Heart left ventricle (tissue), 16 donors: ENCODE data around the gene RPL35. TPM values are rescaled to one million over a fixed set of nuclear protein-coding genes. Genes with fewer than 3 reads are reported as not detected.

ENCODE experiments used
- ATAC-seq, 4 donors: fragments of 200-7000 bp; cut with Tn5 transposase; one replicate each; pipeline ENCODE4 v1.9.1; 2020 to 2022; ENCODE audit warnings: moderate library complexity in 4 of 4, mild to moderate bottlenecking in 3 of 4, moderate number of reproducible peaks in 1 of 4
- DNase-seq, 5 donors: peaks; one replicate each; pipeline ENCODE4 v3.0.0-alpha.2; 2020
- H3K27ac ChIP-seq, 12 donors: fragments of 200-600 bp; sonication (generic) in 4 of 12; one replicate each; pipeline versions ENCODE4 v1.5.0 to v1.8.0; 2016 to 2022; ENCODE audit warnings: mild to moderate bottlenecking in 2 of 12
- H3K27me3 ChIP-seq, 9 donors: fragments of 200-600 bp; sonication (generic) in 2 of 9; one replicate each; pipeline versions ENCODE4 v1.5.1 to v1.8.0; 2016 to 2022; ENCODE audit warnings: mild to moderate bottlenecking in 3 of 9
- H3K36me3 ChIP-seq, 9 donors: fragments of 200-600 bp; sonication (generic) in 2 of 9; one replicate each; pipeline versions ENCODE4 v1.5.0 to v1.8.0; 2018 to 2022; ENCODE audit warnings: mild to moderate bottlenecking in 2 of 9
- H3K4me1 ChIP-seq, 12 donors: fragments of 200-600 bp; sonication (generic) in 4 of 12; one replicate each; pipeline versions ENCODE4 v1.5.0 to v1.8.0; 2016 to 2022; ENCODE audit warnings: mild to moderate bottlenecking in 3 of 12
- H3K4me3 ChIP-seq, 12 donors: fragments of 200-600 bp; sonication (generic) in 4 of 12; one replicate each; pipeline versions ENCODE4 v1.5.0 to v1.8.0; 2017 to 2022; ENCODE audit warnings: mild to moderate bottlenecking in 9 of 12, moderate library complexity in 4 of 12
- H3K9me3 ChIP-seq, 12 donors: fragments of 200-600 bp; sonication (generic) in 4 of 12; one replicate each; pipeline versions ENCODE4 v1.5.0 to v1.8.0; 2016 to 2022; ENCODE audit warnings: mild to moderate bottlenecking in 1 of 12
- CTCF ChIP-seq, 12 donors: fragments of 200-600 bp; sonication (generic) in 4 of 12; IDR thresholded peaks; one replicate each; pipeline versions ENCODE4 v1.5.0 to v1.8.0; 2018 to 2022; ENCODE audit warnings: antibody characterized with exemption in 12 of 12, mild to moderate bottlenecking in 5 of 12
- POLR2A ChIP-seq, 2 donors: fragments of 450-650 bp; IDR thresholded peaks; one replicate each; pipeline ENCODE4 v1.6.1; 2017; ENCODE audit warnings: antibody characterized with exemption in 2 of 2, mild to moderate bottlenecking in 2 of 2, moderate library complexity in 2 of 2
- WGBS, 4 donors: extraction: QIAGEN DNeasy Blood & Tissue Kit in 2 of 4; methylation state at CpG; one replicate each; pipeline versions ENCODE4 v1.1.5 to v1.1.7; 2013 to 2018; 5-methylcytosine and 5-hydroxymethylcytosine counted together
- intact Hi-C, 10 donors: fragments of 100-400 bp; cut with DNase I; formaldehyde crosslinking; loops; one replicate each; pipeline versions ENCODE4 v1.11.1 to v1.14.2; 2022
- long read RNA-seq, 3 donors: library from polyadenylated mRNA; unstranded; transcript quantifications; one replicate each; pipeline ENCODE4 v2.0.0, GENCODE V29; 2020 to 2021
- polyA plus RNA-seq, 2 donors: library from polyadenylated mRNA; stranded (reverse); fragments of 200-250 nt; gene quantifications; one replicate each; pipeline ENCODE4 v1.2.3, GENCODE V29; 2013
- total RNA-seq, 9 donors: library from RNA; depleted of rRNA in 2 of 9; stranded (reverse); fragments of >200 nt in 2 of 9; fragmentation: NEBNext Ultra II Directional in 3 of 9; extraction: Animal tissue kit (Norgen Biotek cat#: 25700) in 3 of 9; gene quantifications; one replicate each; pipeline versions ENCODE4 v1.1.0 to v1.2.4, GENCODE V29; 2016 to 2023
- donor health status: ischemic (EF 13 %, LVEDD 7.1; RV severe dilation, severe dysfunction).
- donor health status: healthy with polysubstance abuse.
- donor health status: DM: no; HTN: yes; CAD: no.
- donor health status: DM: no; HTN: no; CAD: no.
- donor health status: ischemic (EF 25% LVEDD 6.9; RV normal size, moderate dysfunction).
- donor health status: ischemic (EF 25% LVEDD 5.7; RV mildly dilated, moderate dysfunction).
- donor health status: healthy.
- donor health status: DM: yes; HTN: yes; CAD: no.
- donor health status: ischemic (EF 35%, LVEDD 5.7; RV mildly dilated, moderate dysfunction).
- donor health status: nonischemic (EF 11% LVEDD 7.7; RV severe dilation, severe dysfunction).
- donor health status: DM: yes; HTN: yes; CAD: no.
- donor health status: PGD.
- donor health status: ischemic (EF 29% LVEDD 5.4; RV normal size, mild dysfunction).
- donor health status: nonischemic (EF 23%, LVEDD 6.1; RV moderate dilation, normal function).

Gene RPL35
- total RNA-seq (1,000 to 10,000 TPM in 3 of 9 donors, 100 to 1,000 TPM in 6; 600 to 1,072 (median 736) TPM), polyA plus RNA-seq (1,000 to 10,000 TPM; 2,555 to 3,054 TPM)
- long read RNA-seq, donor 1, transcript RPL35-201 (4 exons, 455 nt): major isoform, 236 of 270 reads
- long read RNA-seq, donor 1, transcript RPL35-203 (3 exons, 785 nt): minor isoform, 19 of 270 reads
- long read RNA-seq, donor 1, partial matches to known transcripts: 14 of 270 reads
- long read RNA-seq, donor 1, other reads (novel, unspliced or antisense): 1 of 270 reads
- long read RNA-seq, donor 2, transcript RPL35-203 (3 exons, 785 nt): minor isoform, 12 of 145 reads
- long read RNA-seq, donor 2, transcript RPL35-201 (4 exons, 455 nt): major isoform, 116 of 145 reads
- long read RNA-seq, donor 2, partial matches to known transcripts: 16 of 145 reads
- long read RNA-seq, donor 2, other reads (novel, unspliced or antisense): 1 of 145 reads
- long read RNA-seq, donor 3, transcript RPL35-201 (4 exons, 455 nt): major isoform, 305 of 350 reads
- long read RNA-seq, donor 3, transcript RPL35-203 (3 exons, 785 nt): minor isoform, 23 of 350 reads
- long read RNA-seq, donor 3, partial matches to known transcripts: 20 of 350 reads
- long read RNA-seq, donor 3, other reads (novel, unspliced or antisense): 2 of 350 reads

DNA sequence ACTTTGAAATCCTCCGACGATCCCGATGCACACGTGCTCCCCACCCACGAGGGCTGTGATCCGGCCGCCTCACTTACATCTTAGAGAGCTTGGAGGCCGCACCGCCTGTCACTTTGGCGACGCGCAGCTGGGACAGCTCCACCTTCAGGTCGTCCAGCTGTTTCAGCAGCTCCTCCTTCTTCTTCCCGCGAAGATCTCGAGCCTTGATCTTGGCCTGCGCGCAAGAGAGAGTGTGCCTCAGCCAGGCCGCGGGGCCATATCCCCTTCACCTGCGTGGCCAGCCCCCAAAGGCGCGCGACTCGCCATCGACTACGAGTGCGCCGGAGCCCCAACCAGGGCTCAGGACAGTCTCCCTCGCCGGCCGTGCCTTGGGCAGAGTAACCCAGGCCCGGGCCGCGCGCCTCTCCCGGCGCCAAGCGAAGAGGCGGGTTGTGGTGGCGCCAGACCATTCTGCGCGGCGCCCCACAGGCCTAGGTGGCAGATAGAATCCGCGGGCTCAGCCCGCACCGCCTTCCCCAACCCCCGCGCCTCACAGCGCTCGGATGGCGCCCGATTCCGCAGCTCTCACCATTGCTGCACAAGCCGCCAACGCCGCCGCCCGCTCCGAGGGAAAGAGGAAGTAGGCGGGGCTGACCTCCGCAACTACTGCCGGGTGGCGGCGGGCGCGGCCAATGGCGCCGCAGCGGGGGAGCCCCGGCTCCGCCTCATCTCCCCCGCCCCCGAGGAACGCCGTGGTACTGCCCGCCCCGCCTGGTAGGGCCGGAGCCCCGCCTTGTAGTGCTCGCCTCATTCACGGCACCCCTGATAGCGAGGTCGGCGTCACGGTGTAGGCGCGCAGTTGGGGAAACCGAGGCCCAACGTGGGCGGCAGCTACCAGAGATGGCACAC is at the start of gene RPL35, which contains the start of gene ARPC5L:
Gene RPL35, minus strand, starts transcription at position 616 of the 888 bp plus-strand sequence. Its CDS starts 45 bp downstream, at position 571.
Gene ARPC5L, plus strand, starts transcription at position 789 of the 888 bp plus-strand sequence. CDS start 7,161 bp downstream, outside the sequence.
- TF ChIP-seq CTCF (IDR thresholded peaks at IDR 0.05): peak in 7 of 12 donors; percentile 10 to 45 (median 23)
- peak in 1 of 2 donors; percentile 93 for TF ChIP-seq POLR2A (IDR thresholded peaks at IDR 0.05)
- peak; percentile 95 to 97 (median 96) for ATAC-seq
- Histone ChIP-seq H3K9me3 (no peaks in the 10 kb centered on the region), H3K27ac (peak within 1 kb of the TSS; percentile 81 to 95 (median 92)), H3K36me3 (peaks cover 0 to 45% (median 41%) of the 10 kb centered on the region in 9 donors), H3K4me1 (peaks cover 0 to 42% (median 32%) of the 10 kb centered on the region in 12 donors), H3K4me3 (peak within 1 kb of the TSS; percentile 71 to 98 (median 84)), H3K27me3 (no peaks in the 10 kb centered on the region)
- 0 to 1% (median 1%) methylated on average over 37 to 92 of the region's 92 CpGs for WGBS, 4 donors
- DNase-seq: peak; percentile 96 to 98 (median 96)
- intact Hi-C loops: loop anchor here in 5 of 10 donors (2.0 to 10.0 kb wide), 6 partner anchors 91 to 447 kb away; partner anchors contain the start of genes SCAI (in 2 of the 5), NR6A1 (in 1 of the 5) and PSMB7 (in 1 of the 5)

- no peaks in the 10 kb centered on the region for H3K9me3 ChIP-seq
- no peaks in the 10 kb centered on the region for H3K4me1 ChIP-seq
- intact Hi-C loops: no loop called here
- TF ChIP-seq POLR2A (IDR thresholded peaks at IDR 0.05): no peak
- TF ChIP-seq CTCF (IDR thresholded peaks at IDR 0.05): no peak
- DNase-seq: no peak
- no peak overlapping the region for H3K27ac ChIP-seq
- WGBS, 4 donors: 84 to 92% (median 91%) methylated on average over 2 of the region's 2 CpGs
- H3K4me3 ChIP-seq: no peak overlapping the region
- H3K27me3 ChIP-seq: no peaks in the 10 kb centered on the region
- ATAC-seq: no peak
- peaks cover 0 to 100% (median 89%) of the 10 kb centered on the region in 9 donors for H3K36me3 ChIP-seq
Measured at GRCh38 chr9:124908098-124908497, 46.3 kb upstream of the RPL35 start.

- Histone ChIP-seq H3K36me3 (peaks cover 0 to 96% (median 87%) of the 10 kb centered on the region in 9 donors), H3K4me3 (no peak overlapping the region), H3K4me1 (no peaks in the 10 kb centered on the region), H3K9me3 (no peaks in the 10 kb centered on the region), H3K27ac (no peak overlapping the region), H3K27me3 (no peaks in the 10 kb centered on the region)
- no peak for DNase-seq
- WGBS, 4 donors: 72 to 86% (median 84%) methylated on average over 1 of the region's 1 CpG
- TF ChIP-seq CTCF (IDR thresholded peaks at IDR 0.05): no peak
- no peak for TF ChIP-seq POLR2A (IDR thresholded peaks at IDR 0.05)
- intact Hi-C loops: no loop called here
- ATAC-seq: no peak
Measured at GRCh38 chr9:124906966-124907365, 45.2 kb upstream of the RPL35 start.
